ENCODE measurements around the gene SETD1B.

- TF ChIP-seq CTCF (IDR thresholded peaks at IDR 0.05) (no peak), POLR2A (IDR thresholded peaks at IDR 0.05) (no peak), EP300 (IDR thresholded peaks at IDR 0.05) (no peak)
Measured at GRCh38 chr12:121843236-121843982, 39.6 kb downstream of the SETD1B start.
